Keratinocyte (primary cell): ENCODE data around the gene SLC25A12. TPM values are rescaled to one million over a fixed set of nuclear protein-coding genes. Genes with fewer than 3 reads are reported as not detected.

Experiments
- DNase-seq: peaks from one replicate; pipeline ENCODE4 v3.0.0-alpha.2; 2011; ENCODE audit warnings: low read depth, missing footprints, low spot score
- FAIRE-seq: peaks from 2 replicates; lab custom pipeline; 2011; peaks lifted over from hg19 to GRCh38; lab: Jason Lieb, UNC
- H2AFZ ChIP-seq: 2 replicates; pipeline ENCODE4 v1.6.0; 2012; ENCODE audit warnings: low read length, control low read depth, inconsistent platforms; ENCODE audit not compliant: control insufficient read depth
- H3K27ac ChIP-seq: 2 replicates; pipeline ENCODE4 v1.5.1; 2011; ENCODE audit warnings: low read length; ENCODE audit not compliant: control insufficient read depth, insufficient read depth
- H3K27me3 ChIP-seq: 3 replicates; pipeline ENCODE4 v1.6.0; 2011; ENCODE audit warnings: low read length; ENCODE audit not compliant: control insufficient read depth, insufficient read depth; ENCODE audit errors: extremely low read depth
- H3K36me3 ChIP-seq, 2 experiments: 2 replicates in 1 of 2; 3 replicates in 1 of 2; pipeline ENCODE4 v1.5.1; 2011; ENCODE audit warnings: low read length in 2 of 2, mild to moderate bottlenecking in 1 of 2; ENCODE audit not compliant: control insufficient read depth in 2 of 2, insufficient read depth in 2 of 2; ENCODE audit errors: extremely low read depth in 1 of 2
- H3K4me1 ChIP-seq: 3 replicates; pipeline ENCODE4 v1.5.1; 2011; ENCODE audit warnings: low read length; ENCODE audit not compliant: control insufficient read depth, insufficient read depth; ENCODE audit errors: extremely low read depth
- H3K4me2 ChIP-seq: 3 replicates; pipeline ENCODE4 v1.6.0; 2011; ENCODE audit warnings: low read depth, low read length; ENCODE audit not compliant: control insufficient read depth, insufficient read depth; ENCODE audit errors: extremely low read depth
- H3K4me3 ChIP-seq, 3 experiments: fragments of 200-600 bp in 1 of 3; sonication (generic) in 1 of 3; 2 replicates in 2 of 3; 3 replicates in 1 of 3; pipeline ENCODE4 v1.5.1; 2011 to 2016; ENCODE audit warnings: low read length in 3 of 3, mild to moderate bottlenecking in 3 of 3, control low read depth in 2 of 3, inconsistent platforms in 1 of 3, low read depth in 1 of 3, mixed read lengths in 1 of 3, mixed run types in 1 of 3, moderate library complexity in 1 of 3; ENCODE audit not compliant: control insufficient read depth in 2 of 3, insufficient read depth in 2 of 3; ENCODE audit errors: extremely low read depth in 1 of 3
- H3K79me2 ChIP-seq: 2 replicates; pipeline ENCODE4 v1.6.0; 2012; ENCODE audit warnings: low read length; ENCODE audit not compliant: control insufficient read depth, insufficient read depth
- H3K9ac ChIP-seq: 3 replicates; pipeline ENCODE4 v1.6.0; 2011; ENCODE audit warnings: low read length; ENCODE audit not compliant: control insufficient read depth, insufficient read depth; ENCODE audit errors: extremely low read depth
- H3K9me1 ChIP-seq: 3 replicates; pipeline ENCODE4 v1.6.0; 2011; ENCODE audit warnings: low read length; ENCODE audit not compliant: control insufficient read depth, insufficient read depth; ENCODE audit errors: extremely low read depth
- H3K9me3 ChIP-seq: 2 replicates; pipeline ENCODE4 v1.5.1; 2012; ENCODE audit warnings: low read depth, low read length; ENCODE audit not compliant: control insufficient read depth
- H4K20me1 ChIP-seq: 3 replicates; pipeline ENCODE4 v1.6.0; 2011; ENCODE audit warnings: low read length; ENCODE audit not compliant: control insufficient read depth, insufficient read depth; ENCODE audit errors: extremely low read depth
- CTCF ChIP-seq, 3 experiments: IDR thresholded peaks in 1 of 3; conservative IDR thresholded peaks in 1 of 3; optimal IDR thresholded peaks in 1 of 3; 2 replicates in 2 of 3; 3 replicates in 1 of 3; pipeline versions ENCODE3 to v1.5.1; 2011; ENCODE audit warnings: low read length in 3 of 3, mild to moderate bottlenecking in 3 of 3, moderate library complexity in 2 of 3, control low read depth in 1 of 3, inconsistent platforms in 1 of 3; ENCODE audit not compliant: insufficient read depth in 2 of 3; ENCODE audit errors: extremely low read depth in 1 of 3
- EZH2 ChIP-seq: IDR thresholded peaks from one replicate; pipeline ENCODE4 v1.6.1; 2012; ENCODE audit warnings: inconsistent platforms, mild to moderate bottlenecking, low read length, moderate library complexity
- dilution Hi-C: fragments of 300-500 bp; cut with MboI; formaldehyde crosslinking; loops from one replicate; pipeline ENCODE4 v1.7.0; 2020; ENCODE audit warnings: low sequenced_read_pairs; ENCODE audit not compliant: extremely low pct_ligation_motif_present
- polyA plus RNA-seq, 5 experiments: library from polyadenylated mRNA; depleted of rRNA in 3 of 5; stranded (reverse) in 3 of 5; stranded (forward) in 1 of 5; unstranded in 1 of 5; fragments of >200 nt; gene quantifications; 1 replicate in 1 of 5; 2 replicates in 3 of 5; 3 replicates in 1 of 5; pipeline versions ENCODE4 v1.2.1 to v1.2.3, GENCODE V29; 2011 to 2012; ENCODE audit warnings: missing spikeins in 2 of 5, low read depth in 1 of 5, low replicate concordance in 1 of 5

Gene SLC25A12
- polyA plus RNA-seq, 1 donor (not counting 4 experiments of a cell fraction or from before 2014, with no cell fraction given): 27.7 TPM

GRCh38 chr2:171804456-171804855, 89.6 kb downstream of the SLC25A12 start:
- no peak overlapping the region for H3K27ac ChIP-seq
- no peaks in the 10 kb centered on the region for H3K27me3 ChIP-seq
- H3K4me3 ChIP-seq: no peak overlapping the region
- TF ChIP-seq CTCF (optimal IDR thresholded peaks at IDR 0.05 in 1 of 3, IDR thresholded peaks at IDR 0.05 in 1 of 3, conservative IDR thresholded peaks at IDR 0.05 in 1 of 3; ENCODE audit: extremely low read depth in 1 of 3, insufficient read depth in 2 of 3, low read length in 3 of 3): no peak
- TF ChIP-seq EZH2: no peak
- H3K9me1 ChIP-seq: no peaks in the 10 kb centered on the region
- dilution Hi-C loops: no loop called here
- FAIRE-seq (no peak), DNase-seq (no peak)
- H3K9ac ChIP-seq: no peak overlapping the region
- H3K9me3 ChIP-seq: no peaks in the 10 kb centered on the region
- no peaks in the 10 kb centered on the region for H3K79me2 ChIP-seq
- peaks cover 11% of the 10 kb centered on the region for H3K4me1 ChIP-seq
- H2AFZ ChIP-seq: no peak overlapping the region
- H3K4me2 ChIP-seq: no peak overlapping the region
- no peaks in the 10 kb centered on the region for H4K20me1 ChIP-seq
- H3K36me3 ChIP-seq: peaks cover 0 to under 1% of the 10 kb centered on the region in 2 experiments

GRCh38 chr2:171803757-171804156, 90.3 kb downstream of the SLC25A12 start:
- Histone ChIP-seq H2AFZ (no peak overlapping the region), H3K4me2 (no peak overlapping the region), H3K79me2 (no peaks in the 10 kb centered on the region), H3K36me3 (peaks cover 0 to 1% of the 10 kb centered on the region in 2 experiments), H3K9ac (no peak overlapping the region), H3K27me3 (no peaks in the 10 kb centered on the region), H3K9me3 (no peaks in the 10 kb centered on the region), H3K4me1 (peaks cover 15% of the 10 kb centered on the region), H3K27ac (no peak overlapping the region), H3K4me3 (no peak overlapping the region), H4K20me1 (no peaks in the 10 kb centered on the region), H3K9me1 (no peaks in the 10 kb centered on the region)
- FAIRE-seq (no peak), DNase-seq (no peak)
- dilution Hi-C loops: no loop called here
- TF ChIP-seq CTCF (optimal IDR thresholded peaks at IDR 0.05 in 1 of 3, IDR thresholded peaks at IDR 0.05 in 1 of 3, conservative IDR thresholded peaks at IDR 0.05 in 1 of 3; ENCODE audit: extremely low read depth in 1 of 3, insufficient read depth in 2 of 3, low read length in 3 of 3) (no peak), EZH2 (no peak)
